Skeletal muscle satellite cell (primary cell): ENCODE data around the gene SNX25.
A peak's percentile ranks its signal among the peaks of the same experiment; 100 is the strongest.

ENCODE experiments used
- H3K27me3 ChIP-seq: 2 replicates; pipeline ENCODE4 v1.7.0; 2013; ENCODE audit warnings: low read length; ENCODE audit not compliant: control insufficient read depth, insufficient read depth
- H3K36me3 ChIP-seq: 2 replicates; pipeline ENCODE4 v1.7.0; 2013; ENCODE audit warnings: mild to moderate bottlenecking, control low read depth, low read length; ENCODE audit not compliant: insufficient read depth
- H3K4me1 ChIP-seq: 2 replicates; pipeline ENCODE4 v1.7.0; 2013; ENCODE audit warnings: low read length; ENCODE audit not compliant: control insufficient read depth, insufficient read depth
- H3K4me2 ChIP-seq: 2 replicates; pipeline ENCODE4 v1.7.0; 2013; ENCODE audit warnings: mild to moderate bottlenecking, low read length
- H3K4me3 ChIP-seq: 2 replicates; pipeline ENCODE4 v1.7.0; 2013; ENCODE audit warnings: low read length
- H3K9ac ChIP-seq: 2 replicates; pipeline ENCODE4 v1.7.0; 2013; ENCODE audit warnings: mild to moderate bottlenecking, low read depth, low read length, moderate library complexity
- H3K9me3 ChIP-seq: replicated peaks from 2 replicates; pipeline ENCODE4 v1.7.0; 2013; ENCODE audit warnings: mild to moderate bottlenecking, control low read depth, low read length

The SNX25 gene

GRCh38 chr4:185379326-185380295, 170.2 kb downstream of the SNX25 start:
- Histone ChIP-seq H3K4me3 (no peak overlapping the region), H3K27me3 (no peaks in the 10 kb centered on the region), H3K4me2 (no peak overlapping the region), H3K9me3 (peaks cover 3% of the 10 kb centered on the region), H3K36me3 (peaks cover 40% of the 10 kb centered on the region), H3K4me1 (peaks cover 3% of the 10 kb centered on the region), H3K9ac (no peak overlapping the region)

- no peak overlapping the region for H3K4me3 ChIP-seq
- peaks cover 3% of the 10 kb centered on the region for H3K9me3 ChIP-seq
- no peak overlapping the region for H3K9ac ChIP-seq
- H3K27me3 ChIP-seq, result no peaks in the 10 kb centered on the region
- H3K4me1 ChIP-seq, result peaks cover 9% of the 10 kb centered on the region
- H3K4me2 ChIP-seq, result no peak overlapping the region
- H3K36me3 ChIP-seq, result peaks cover 38% of the 10 kb centered on the region
Measured at GRCh38 chr4:185380320-185380719, 170.9 kb downstream of the SNX25 start.

DNA sequence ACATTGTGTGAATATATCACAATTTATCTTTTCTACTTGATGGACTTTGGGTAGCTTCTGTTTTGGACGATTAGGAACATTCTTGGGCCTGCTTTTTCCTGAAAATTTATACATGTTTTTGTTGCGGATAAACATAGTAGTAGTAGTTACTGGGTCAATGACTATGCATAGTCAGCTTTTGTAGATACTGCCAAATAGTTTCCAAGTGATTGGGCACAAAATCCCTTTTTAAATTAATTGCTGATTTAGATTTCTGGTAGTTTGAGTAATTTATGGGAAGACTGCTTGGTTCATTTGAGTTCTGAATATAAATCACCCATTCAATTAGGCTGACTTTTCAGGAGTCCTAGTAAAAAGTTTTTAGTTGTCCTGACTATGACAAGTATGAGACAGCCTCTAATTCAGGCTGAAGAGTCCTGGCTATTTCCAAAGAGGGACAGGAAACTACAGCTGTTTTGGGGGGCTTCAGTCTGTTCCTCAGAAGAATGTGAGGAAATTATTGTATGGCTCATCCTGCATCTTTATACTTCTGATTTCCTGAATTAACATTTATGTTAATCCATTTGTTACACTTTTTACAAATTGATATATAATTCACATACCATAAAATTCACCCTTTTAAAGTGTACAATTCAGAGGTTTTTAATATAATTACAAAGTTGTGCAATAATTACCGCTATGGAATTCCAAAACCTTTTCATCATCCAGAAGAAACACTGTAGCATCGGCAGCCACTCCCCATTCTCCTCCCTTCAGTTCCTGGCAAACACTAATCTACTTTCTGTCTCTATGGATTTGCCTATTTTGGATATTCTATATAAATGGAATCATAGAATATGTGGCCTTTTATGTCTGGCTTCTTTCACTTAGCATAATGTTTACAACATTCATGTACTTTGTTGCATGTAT, 172.1 kb downstream of the SNX25 start:
- Histone ChIP-seq H3K9me3 (peaks cover 3% of the 10 kb centered on the region), H3K4me2 (no peak overlapping the region), H3K4me1 (peaks cover 11% of the 10 kb centered on the region), H3K4me3 (no peak overlapping the region), H3K9ac (no peak overlapping the region), H3K27me3 (no peaks in the 10 kb centered on the region), H3K36me3 (peaks cover 35% of the 10 kb centered on the region)

DNA sequence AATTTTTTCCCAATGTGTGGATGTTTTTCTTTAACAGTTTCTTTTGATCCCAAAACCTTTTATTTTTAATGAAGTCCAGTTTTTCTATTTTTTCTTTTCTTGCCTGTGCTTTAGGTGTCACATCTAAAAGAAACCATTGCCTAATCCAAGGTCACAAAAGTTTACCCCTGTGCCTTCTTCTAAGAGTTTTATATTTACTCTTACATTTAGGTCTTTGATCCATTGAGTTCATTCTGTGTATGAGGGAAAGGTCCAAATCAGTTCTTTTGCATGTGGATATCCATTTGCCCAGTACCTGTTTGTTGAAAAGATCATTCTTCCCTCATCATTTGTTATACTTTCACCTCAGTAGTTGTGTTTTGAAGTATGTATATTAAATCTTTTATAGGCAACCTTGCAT, 173.4 kb downstream of the SNX25 start:
- Histone ChIP-seq H3K9ac (no peak overlapping the region), H3K4me3 (no peak overlapping the region), H3K36me3 (peaks cover 32% of the 10 kb centered on the region), H3K27me3 (no peaks in the 10 kb centered on the region), H3K9me3 (peaks cover 3% of the 10 kb centered on the region), H3K4me2 (no peak overlapping the region), H3K4me1 (peaks cover 11% of the 10 kb centered on the region)

GRCh38 chr4:185383451-185383850, 174.1 kb downstream of the SNX25 start:
- Histone ChIP-seq H3K36me3 (peaks cover 29% of the 10 kb centered on the region), H3K4me1 (peaks cover 11% of the 10 kb centered on the region), H3K9me3 (peaks cover 3% of the 10 kb centered on the region), H3K4me2 (no peak overlapping the region), H3K9ac (no peak overlapping the region), H3K27me3 (no peaks in the 10 kb centered on the region), H3K4me3 (no peak overlapping the region)

GRCh38 chr4:185384061-185384460, 174.7 kb downstream of the SNX25 start:
- no peak overlapping the region for H3K4me2 ChIP-seq
- H3K9ac ChIP-seq, result no peak overlapping the region
- no peak overlapping the region for H3K4me3 ChIP-seq
- peaks cover 3% of the 10 kb centered on the region for H3K9me3 ChIP-seq
- peaks cover 25% of the 10 kb centered on the region for H3K36me3 ChIP-seq
- peaks cover 11% of the 10 kb centered on the region for H3K4me1 ChIP-seq
- H3K27me3 ChIP-seq, result no peaks in the 10 kb centered on the region

- Histone ChIP-seq H3K4me1 (peaks cover 11% of the 10 kb centered on the region), H3K9ac (peak overlapping the region; percentile 43), H3K27me3 (no peaks in the 10 kb centered on the region), H3K4me2 (peak overlapping the region; percentile 66), H3K9me3 (peaks cover 3% of the 10 kb centered on the region), H3K36me3 (peaks cover 20% of the 10 kb centered on the region), H3K4me3 (no peak overlapping the region)
Measured at GRCh38 chr4:185384930-185385331, 175.5 kb downstream of the SNX25 start.

GRCh38 chr4:185387957-185388356, 178.6 kb downstream of the SNX25 start:
- H3K9me3 ChIP-seq, result no peaks in the 10 kb centered on the region
- H3K4me1 ChIP-seq, result peaks cover 11% of the 10 kb centered on the region
- H3K9ac ChIP-seq, result no peak overlapping the region
- H3K4me3 ChIP-seq, result no peak overlapping the region
- H3K27me3 ChIP-seq, result no peaks in the 10 kb centered on the region
- H3K4me2 ChIP-seq, result no peak overlapping the region
- peaks cover 6% of the 10 kb centered on the region for H3K36me3 ChIP-seq

DNA sequence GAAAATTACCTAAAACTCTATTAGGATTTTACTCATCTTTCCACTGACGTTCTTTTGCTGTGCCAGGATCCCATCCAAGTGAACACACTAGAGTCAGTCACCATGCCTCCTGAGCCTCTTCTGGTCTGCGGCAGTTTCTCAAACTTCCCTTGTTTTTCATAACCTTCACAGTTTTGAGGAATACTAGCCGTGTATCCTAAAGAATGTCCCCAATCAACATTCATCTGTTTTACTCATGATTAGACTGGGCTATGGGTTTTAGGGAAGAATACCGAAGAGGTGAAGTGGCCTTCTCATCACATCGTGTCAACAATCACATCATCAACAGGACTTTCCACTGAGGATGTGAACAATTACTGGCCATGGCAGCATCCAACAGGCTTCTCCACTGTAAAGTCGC, 181.5 kb downstream of the SNX25 start:
- H3K9me3 ChIP-seq, result no peaks in the 10 kb centered on the region
- H3K4me3 ChIP-seq, result no peak overlapping the region
- H3K27me3 ChIP-seq, result no peaks in the 10 kb centered on the region
- H3K4me2 ChIP-seq, result no peak overlapping the region
- H3K9ac ChIP-seq, result no peak overlapping the region
- no peaks in the 10 kb centered on the region for H3K36me3 ChIP-seq
- peaks cover 13% of the 10 kb centered on the region for H3K4me1 ChIP-seq

GRCh38 chr4:185392156-185392555, 182.8 kb downstream of the SNX25 start:
- Histone ChIP-seq H3K4me1 (peaks cover 18% of the 10 kb centered on the region), H3K36me3 (no peaks in the 10 kb centered on the region), H3K27me3 (no peaks in the 10 kb centered on the region), H3K4me3 (no peak overlapping the region), H3K4me2 (no peak overlapping the region), H3K9me3 (no peaks in the 10 kb centered on the region), H3K9ac (no peak overlapping the region)

DNA sequence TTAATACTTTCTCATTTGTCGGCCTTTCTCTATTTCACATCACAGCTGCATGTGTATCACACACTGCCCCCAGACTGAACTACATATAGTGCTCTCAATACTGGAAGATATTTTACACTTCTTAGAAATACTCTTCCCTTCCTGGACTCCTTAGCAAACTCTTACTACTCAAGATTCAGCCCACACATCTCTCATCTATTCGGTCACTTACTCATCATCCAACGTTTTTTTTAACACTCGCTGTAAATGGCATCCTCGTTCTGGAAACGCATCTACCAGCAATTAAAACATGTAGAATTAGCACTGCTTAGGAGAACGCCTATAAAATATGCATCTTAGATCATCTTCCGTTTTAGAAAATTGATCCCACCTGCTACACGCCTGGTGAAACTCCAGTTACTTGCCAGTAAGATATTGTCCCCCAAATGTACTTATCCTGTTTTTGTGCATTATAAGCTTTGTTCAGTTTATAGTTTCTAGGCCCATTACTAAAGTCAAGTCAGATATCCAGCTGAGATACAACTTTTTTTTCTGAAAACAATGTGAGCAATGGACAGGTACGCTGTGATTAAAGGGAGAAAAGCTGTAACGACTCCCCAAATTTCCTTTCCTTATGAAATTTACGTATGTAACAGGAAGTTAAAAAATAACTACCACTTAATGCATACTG, 185.3 kb downstream of the SNX25 start:
- Histone ChIP-seq H3K4me3 (peak overlapping the region; percentile 81), H3K4me2 (peak overlapping the region; percentile 98)

More for the DNA sequence above, 185.3 kb downstream of the SNX25 start:
- Histone ChIP-seq H3K27me3 (no peaks in the 10 kb centered on the region), H3K36me3 (peaks cover 10% of the 10 kb centered on the region), H3K9ac (peak overlapping the region; percentile 92), H3K4me1 (peaks cover 20% of the 10 kb centered on the region), H3K9me3 (no peaks in the 10 kb centered on the region)
